Left colon (tissue), 2 donors: ENCODE measurements around the gene MAP4K1. TPM values are rescaled to one million over a fixed set of nuclear protein-coding genes. Genes with fewer than 3 reads are reported as not detected.
"Not testable (repeated sequence)": the region's sequence is repeated elsewhere in the genome, so short reads cannot be mapped to it uniquely, and the experiment has no call there.

Experiments
- ATAC-seq: fragments of 200-7000 bp; cut with Tn5 transposase; one replicate; pipeline ENCODE4 v1.9.1; 2020; ENCODE audit warnings: mild to moderate bottlenecking, moderate library complexity
- DNase-seq, 2 donors: peaks; one replicate each; pipeline ENCODE4 v3.0.0-alpha.2; 2020
- intact Hi-C, 2 donors: fragments of 100-400 bp; cut with DNase I in 1 of 2; cut with micrococcal nuclease in 1 of 2; formaldehyde crosslinking; loops; one replicate each; pipeline versions ENCODE4 v1.11.2 to v1.14.0; 2022; cut with DNase I, micrococcal nuclease
- total RNA-seq, 2 donors: library from RNA; stranded (reverse); fragmentation: NEBNext Ultra II Directional; extraction: Animal tissue kit (Norgen Biotek cat#: 25700); gene quantifications; one replicate each; pipeline ENCODE4 v1.2.1, GENCODE V29; 2021
- donor health status: DM: no; HTN: no; CAD: no.
- donor health status: DM: yes; HTN: yes; CAD: no.

MAP4K1 gene
- total RNA-seq, 2 donors from 2014 or later, result 2.9 to 6.6 TPM

GRCh38 chr19:38558933-38559332, 58.8 kb downstream of the MAP4K1 start:
- DNase-seq, intact Hi-C loops: not testable (repeated sequence)

GRCh38 chr19:38557205-38557799, 60.5 kb downstream of the MAP4K1 start:
- DNase-seq (peak; percentile 41 to 43), ATAC-seq (peak; percentile 97)
- intact Hi-C loops, result no loop called here

More at GRCh38 chr19:38558933-38559332, 58.8 kb downstream of the MAP4K1 start:
- not testable (repeated sequence) for ATAC-seq

GRCh38 chr19:38556521-38557174, 61.1 kb downstream of the MAP4K1 start:
- ATAC-seq (no peak), DNase-seq (no peak)
- intact Hi-C loops, result no loop called here

DNA sequence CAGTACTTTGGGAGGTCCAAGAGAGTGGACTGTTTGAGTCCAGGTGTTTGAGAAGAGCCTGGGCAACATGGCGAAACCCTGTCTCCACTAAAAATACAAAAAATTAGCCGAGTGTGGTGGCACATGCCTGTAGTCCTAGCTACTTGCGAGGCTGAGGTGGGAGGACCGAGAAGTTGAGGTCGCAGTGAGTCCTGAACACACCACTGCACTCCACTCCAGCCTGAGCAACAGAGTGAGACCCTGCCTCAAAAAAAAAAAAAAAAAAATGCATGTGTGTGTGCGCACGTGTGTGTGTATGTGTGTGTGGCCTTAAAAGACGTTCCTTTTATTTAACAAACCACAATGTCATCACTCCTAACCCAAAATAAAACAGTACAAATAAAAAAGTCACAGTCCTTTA, 62.6 kb downstream of the MAP4K1 start:
- intact Hi-C loops, result no loop called here
- DNase-seq (no peak), ATAC-seq (no peak)

DNA sequence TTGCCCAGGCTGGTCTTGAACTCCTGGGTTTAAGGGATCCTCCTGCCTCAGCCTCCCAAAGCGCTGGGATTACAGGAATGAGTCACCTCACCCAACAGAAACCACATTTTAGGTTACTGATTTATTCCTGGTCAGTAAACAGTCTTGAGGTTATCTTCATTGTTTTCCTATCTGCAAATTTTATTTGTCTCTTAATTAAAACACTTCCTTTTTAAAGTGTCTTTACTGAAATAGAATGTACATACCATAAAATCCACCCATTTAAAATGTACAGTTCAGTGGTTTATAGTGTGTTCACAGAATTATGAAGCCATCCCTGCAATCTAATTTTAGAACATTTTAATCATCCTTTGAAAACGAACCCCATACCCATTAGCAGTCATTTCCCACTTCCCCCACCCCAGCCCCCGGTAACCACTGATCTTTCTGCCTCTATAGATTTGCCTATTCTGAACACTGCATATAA, 63.0 kb downstream of the MAP4K1 start:
- DNase-seq (no peak), ATAC-seq (peak; percentile 56)
- intact Hi-C loops, result no loop called here

DNA sequence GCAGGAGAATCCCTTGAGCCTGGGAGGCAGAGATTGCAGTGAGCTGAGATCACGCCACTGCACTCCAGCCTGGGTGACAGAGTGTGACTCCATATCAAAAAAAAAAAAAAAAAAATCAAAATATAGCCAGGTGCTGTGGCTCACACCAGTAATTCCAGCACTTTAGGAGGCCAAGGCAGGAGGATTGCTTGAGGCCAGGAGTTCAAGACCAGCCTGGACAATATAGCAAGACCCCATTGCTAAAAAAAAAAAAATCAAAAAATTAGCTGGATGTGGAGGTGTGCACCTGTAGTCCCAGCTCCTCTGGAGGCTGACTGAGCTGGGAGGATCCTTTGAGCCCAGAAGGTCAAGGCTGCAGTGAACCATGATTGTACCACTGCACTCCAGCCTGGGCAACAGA, 64.5 kb downstream of the MAP4K1 start:
- ATAC-seq, intact Hi-C loops, DNase-seq: not testable (repeated sequence)

DNA sequence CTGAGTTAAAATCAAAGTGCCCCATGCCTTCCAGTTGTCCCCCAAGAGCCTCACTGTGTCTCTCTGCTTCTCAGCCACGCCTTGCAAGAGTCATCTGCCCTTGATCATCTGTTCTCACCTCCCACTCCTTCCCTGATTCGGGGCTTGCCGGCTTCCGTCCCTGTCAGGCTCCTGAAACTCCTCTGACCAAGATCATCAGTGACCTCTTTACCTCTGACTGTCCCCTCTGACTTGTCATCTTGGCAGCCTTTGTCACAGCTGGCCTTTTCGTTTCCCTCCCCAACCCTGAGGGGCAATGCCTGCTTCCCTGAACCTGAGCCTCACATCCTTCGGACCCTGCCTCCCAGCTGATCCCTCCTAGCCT, 66.3 kb downstream of the MAP4K1 start:
- no peak for ATAC-seq
- intact Hi-C loops, result no loop called here

DNA sequence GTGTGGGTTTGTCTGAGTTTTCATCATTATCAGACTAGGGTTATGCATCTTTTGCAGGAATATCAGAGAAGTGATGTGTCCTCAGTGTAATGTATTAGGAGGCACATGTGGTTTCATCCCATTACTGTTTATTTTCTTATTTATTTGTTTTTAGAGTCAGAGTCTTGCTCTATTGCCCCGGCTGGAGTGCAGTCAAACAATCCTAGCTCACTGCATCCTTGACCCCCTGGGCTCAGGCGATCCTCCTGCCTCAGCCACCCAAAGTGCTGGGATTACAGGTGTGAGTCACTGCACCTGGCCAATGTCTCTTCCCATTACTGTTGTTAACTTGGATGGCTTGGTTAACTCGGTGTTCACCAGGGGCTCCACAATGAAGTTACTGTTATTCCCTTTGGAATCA, 67.4 kb downstream of the MAP4K1 start:
- intact Hi-C loops, result no loop called here
- DNase-seq (no peak), ATAC-seq (no peak)

More for the DNA sequence above, 66.3 kb downstream of the MAP4K1 start:
- no peak for DNase-seq

GRCh38 chr19:38549942-38550341, 67.8 kb downstream of the MAP4K1 start:
- no peak for DNase-seq
- no peak for ATAC-seq
- intact Hi-C loops, result no loop called here

GRCh38 chr19:38549061-38549460, 68.7 kb downstream of the MAP4K1 start:
- intact Hi-C loops, result no loop called here
- ATAC-seq (no peak), DNase-seq (no peak)

DNA sequence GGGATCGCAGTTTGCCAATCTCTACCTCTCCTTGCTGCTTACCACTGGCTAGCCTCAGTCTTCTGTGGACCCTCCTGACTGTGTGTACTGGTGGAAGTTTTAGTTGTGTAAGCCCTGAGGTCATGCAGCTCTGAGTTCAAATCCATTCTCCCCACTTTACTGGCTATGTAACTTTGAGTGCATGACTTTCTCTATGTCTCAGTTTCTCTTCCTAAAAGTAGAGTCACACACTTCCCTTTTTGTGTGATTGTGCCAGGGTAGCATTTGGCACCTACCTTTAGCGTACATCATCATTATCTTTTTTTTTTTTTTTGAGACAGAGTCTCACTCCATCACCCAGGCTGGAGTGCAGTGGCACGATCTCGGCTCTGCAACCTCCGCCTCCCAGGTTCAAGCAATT, 70.3 kb downstream of the MAP4K1 start:
- DNase-seq (no peak), ATAC-seq (no peak)
- intact Hi-C loops, result no loop called here

DNA sequence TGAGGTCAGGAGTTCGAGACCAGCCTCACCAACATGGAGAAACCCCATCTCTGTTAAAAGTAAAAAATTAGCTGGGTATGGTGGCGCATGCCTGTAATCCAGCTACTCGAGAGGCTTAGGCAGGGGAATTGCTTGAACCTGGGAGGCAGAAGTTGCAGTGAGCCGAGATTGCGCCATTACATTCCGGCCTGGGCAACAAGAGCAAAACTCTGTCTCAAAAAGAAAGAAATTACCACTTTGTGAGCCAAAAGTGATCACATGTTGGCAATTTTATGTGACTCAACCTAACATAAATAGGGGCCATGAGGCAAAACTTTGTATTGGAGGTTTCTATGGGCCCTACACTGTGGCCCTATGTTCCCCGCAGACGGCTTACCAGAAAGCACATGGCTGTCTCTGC, 72.2 kb downstream of the MAP4K1 start:
- no peak for ATAC-seq
- intact Hi-C loops, result no loop called here
- no peak for DNase-seq

- intact Hi-C loops, result no loop called here
- ATAC-seq, result no peak
- DNase-seq, result no peak
Measured at GRCh38 chr19:38544569-38545315, 73.0 kb downstream of the MAP4K1 start.

GRCh38 chr19:38543807-38544568, 73.8 kb downstream of the MAP4K1 start:
- intact Hi-C loops, result no loop called here
- DNase-seq, result peak; percentile 43 to 59
- peak; percentile 97 for ATAC-seq

DNA sequence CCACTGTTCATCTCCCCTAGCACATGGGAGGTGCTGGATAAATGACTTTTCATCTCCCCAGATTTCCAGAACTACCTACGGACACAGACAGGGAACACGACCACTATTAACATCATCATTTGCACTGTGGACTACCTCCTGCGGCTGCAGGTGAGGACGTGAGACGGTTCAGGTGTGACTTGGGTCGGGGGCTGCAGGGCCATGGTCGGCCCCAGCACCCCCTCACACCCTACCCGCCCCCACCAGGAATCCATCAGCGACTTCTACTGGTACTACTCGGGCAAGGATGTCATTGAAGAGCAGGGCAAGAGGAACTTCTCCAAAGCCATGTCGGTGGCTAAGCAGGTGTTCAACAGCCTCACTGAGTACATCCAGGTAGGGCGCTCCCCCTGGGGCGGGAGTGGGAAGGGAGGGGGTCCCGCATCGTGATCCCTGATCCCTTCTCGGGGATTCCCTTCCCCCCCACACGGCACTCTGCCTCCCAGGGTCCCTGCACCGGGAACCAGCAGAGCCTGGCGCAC, 74.4 kb downstream of the MAP4K1 start:
- intact Hi-C loops, result no loop called here
- ATAC-seq (no peak), DNase-seq (no peak)

GRCh38 chr19:38542040-38542439, 75.7 kb downstream of the MAP4K1 start:
- DNase-seq, result no peak
- intact Hi-C loops, result no loop called here
- no peak for ATAC-seq

DNA sequence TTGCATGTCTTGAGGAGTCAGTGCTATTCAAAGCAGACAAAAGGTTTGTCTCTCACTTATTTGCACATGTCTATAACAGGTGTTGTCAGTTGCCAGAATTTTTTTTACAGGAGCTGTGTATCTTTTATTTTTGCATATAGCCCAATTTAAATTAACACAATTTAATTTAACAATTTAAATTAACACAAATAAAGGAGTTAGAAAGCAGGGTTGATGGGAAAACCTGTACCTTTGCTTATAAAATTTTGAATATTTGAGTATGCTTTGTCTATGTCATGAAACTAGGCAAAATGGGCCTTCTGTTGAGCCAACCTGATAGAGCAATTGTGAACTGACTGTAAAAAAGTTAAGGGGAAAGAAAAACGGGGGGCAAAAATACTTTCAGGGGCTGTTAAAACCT, 78.0 kb downstream of the MAP4K1 start:
- DNase-seq (no peak), ATAC-seq (no peak)
- intact Hi-C loops, result no loop called here

GRCh38 chr19:38538793-38539528, 78.8 kb downstream of the MAP4K1 start:
- DNase-seq (no peak), ATAC-seq (no peak)
- intact Hi-C loops, result no loop called here

- intact Hi-C loops, result no loop called here
- ATAC-seq (no peak), DNase-seq (no peak)
Measured at GRCh38 chr19:38538386-38538785, 79.4 kb downstream of the MAP4K1 start.
